Endothelial cell (in vitro differentiated cells): ENCODE measurements around the gene USP8. TPM values are rescaled to one million over a fixed set of nuclear protein-coding genes. Genes with fewer than 3 reads are reported as not detected.

Experiments used
- DNase-seq: peaks from one replicate; pipeline ENCODE4 v3.0.0; 2021; ENCODE audit warnings: low spot score
- H3K27ac Mint-ChIP-seq: one replicate; pipeline ENCODE4 v1.8.0; 2021; ENCODE audit warnings: mixed read lengths, inconsistent platforms; ENCODE audit not compliant: unreplicated experiment
- H3K27me3 Mint-ChIP-seq: one replicate; pipeline ENCODE4 v1.8.0; 2021; ENCODE audit warnings: mild to moderate bottlenecking, moderate library complexity, mixed read lengths, inconsistent platforms; ENCODE audit not compliant: unreplicated experiment
- H3K36me3 Mint-ChIP-seq: one replicate; pipeline ENCODE4 v1.8.0; 2021; ENCODE audit warnings: mild to moderate bottlenecking, low read depth, mixed read lengths, inconsistent platforms; ENCODE audit not compliant: unreplicated experiment
- H3K4me1 Mint-ChIP-seq: one replicate; pipeline ENCODE4 v1.8.0; 2021; ENCODE audit warnings: mild to moderate bottlenecking, mixed read lengths, inconsistent platforms; ENCODE audit not compliant: unreplicated experiment
- H3K4me3 Mint-ChIP-seq: one replicate; pipeline ENCODE4 v1.8.0; 2021; ENCODE audit warnings: mild to moderate bottlenecking, mixed read lengths, inconsistent platforms; ENCODE audit not compliant: unreplicated experiment
- H3K9me3 Mint-ChIP-seq: one replicate; pipeline ENCODE4 v1.8.0; 2021; ENCODE audit warnings: mixed read lengths, inconsistent platforms; ENCODE audit not compliant: unreplicated experiment
- total RNA-seq: library from RNA; stranded (reverse); fragmentation: NEBNext Ultra II Directional; extraction: Animal tissue kit (Norgen Biotek cat#: 25700); gene quantifications from one replicate; pipeline ENCODE4 v1.2.1, GENCODE V29; 2021; ENCODE audit not compliant: unreplicated experiment
- TF ChIP-seq, protein P1 (sequence below): fragments of 200-600 bp; sonication (generic); IDR thresholded peaks from one replicate; pipeline ENCODE4 v1.5.0; 2021; ENCODE audit warnings: antibody characterized with exemption; ENCODE audit not compliant: unreplicated experiment

Gene USP8
- total RNA-seq, 1 donor from 2014 or later, result 50.4 TPM

DNA sequence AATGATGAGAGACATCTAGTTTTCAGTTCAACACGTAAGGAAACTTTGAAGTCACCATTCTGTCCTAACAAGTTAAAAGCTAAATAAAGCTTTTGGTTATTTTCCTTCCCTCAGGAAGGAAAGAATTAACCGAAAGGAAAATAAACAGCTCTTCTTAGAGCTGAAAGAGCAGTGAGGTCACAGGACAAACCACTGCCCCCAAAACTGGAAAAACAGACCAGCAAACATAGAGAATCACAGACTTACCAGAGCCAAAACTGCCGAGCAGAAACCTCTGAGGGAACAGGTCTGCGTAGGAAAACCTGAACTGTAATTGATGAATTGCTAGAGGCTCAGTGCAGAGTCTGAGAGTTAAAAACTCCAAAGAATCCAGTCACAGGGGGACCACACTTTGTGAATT, 107.6 kb downstream of the USP8 start:
- DNase-seq, result no peak

DNA sequence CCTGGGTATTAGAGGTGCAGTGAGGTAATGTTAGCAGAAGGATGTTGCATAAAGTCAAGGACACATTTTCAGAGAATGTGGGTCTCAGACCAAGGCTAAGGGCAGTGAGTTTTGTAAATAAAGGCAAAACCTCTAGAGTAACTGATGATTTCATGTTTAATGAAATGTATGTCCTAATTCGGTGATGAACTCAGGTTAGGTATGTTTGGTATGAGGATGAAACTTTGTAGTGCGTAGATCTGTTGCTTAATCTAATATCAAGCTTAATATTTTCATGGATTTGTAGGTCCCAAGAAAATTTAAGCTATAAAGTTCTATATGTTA, 118.6 kb downstream of the USP8 start:
- DNase-seq, result no peak
- no peak overlapping the region for H3K4me3 Mint-ChIP-seq

More for the DNA sequence above, 107.6 kb downstream of the USP8 start:
- peak overlapping the region; percentile 24 for H3K27ac Mint-ChIP-seq
- H3K4me3 Mint-ChIP-seq, result no peak overlapping the region
- no peaks in the 10 kb centered on the region for H3K36me3 Mint-ChIP-seq
- TF ChIP-seq, protein P1, sequence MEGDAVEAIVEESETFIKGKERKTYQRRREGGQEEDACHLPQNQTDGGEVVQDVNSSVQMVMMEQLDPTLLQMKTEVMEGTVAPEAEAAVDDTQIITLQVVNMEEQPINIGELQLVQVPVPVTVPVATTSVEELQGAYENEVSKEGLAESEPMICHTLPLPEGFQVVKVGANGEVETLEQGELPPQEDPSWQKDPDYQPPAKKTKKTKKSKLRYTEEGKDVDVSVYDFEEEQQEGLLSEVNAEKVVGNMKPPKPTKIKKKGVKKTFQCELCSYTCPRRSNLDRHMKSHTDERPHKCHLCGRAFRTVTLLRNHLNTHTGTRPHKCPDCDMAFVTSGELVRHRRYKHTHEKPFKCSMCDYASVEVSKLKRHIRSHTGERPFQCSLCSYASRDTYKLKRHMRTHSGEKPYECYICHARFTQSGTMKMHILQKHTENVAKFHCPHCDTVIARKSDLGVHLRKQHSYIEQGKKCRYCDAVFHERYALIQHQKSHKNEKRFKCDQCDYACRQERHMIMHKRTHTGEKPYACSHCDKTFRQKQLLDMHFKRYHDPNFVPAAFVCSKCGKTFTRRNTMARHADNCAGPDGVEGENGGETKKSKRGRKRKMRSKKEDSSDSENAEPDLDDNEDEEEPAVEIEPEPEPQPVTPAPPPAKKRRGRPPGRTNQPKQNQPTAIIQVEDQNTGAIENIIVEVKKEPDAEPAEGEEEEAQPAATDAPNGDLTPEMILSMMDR, result no peak
- peaks cover 16% of the 10 kb centered on the region for H3K4me1 Mint-ChIP-seq
- no peaks in the 10 kb centered on the region for H3K27me3 Mint-ChIP-seq
- H3K9me3 Mint-ChIP-seq, result no peaks in the 10 kb centered on the region

DNA sequence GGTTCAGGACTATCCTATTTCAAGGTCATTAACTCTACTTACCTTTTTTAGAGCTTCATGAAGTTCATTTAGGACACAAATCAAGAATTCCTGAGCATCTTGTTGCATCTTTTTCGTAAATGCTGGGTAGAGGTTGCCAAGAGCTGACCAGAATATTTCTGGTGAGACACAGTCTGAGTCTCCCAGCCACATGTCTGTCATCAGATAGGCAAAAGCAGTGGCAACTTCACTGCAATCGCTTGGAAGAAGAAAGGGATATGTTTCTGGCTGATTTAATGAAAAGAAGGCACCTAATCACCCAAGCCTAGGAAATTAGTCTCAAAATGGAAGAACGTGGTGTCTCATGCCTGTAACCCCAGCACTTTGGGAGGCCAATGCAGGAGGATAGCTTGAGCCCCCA, 119.4 kb downstream of the USP8 start:
- TF ChIP-seq, protein P1, result no peak
- Mint-ChIP-seq H3K4me3 (no peak overlapping the region), H3K27me3 (peaks cover 2% of the 10 kb centered on the region), H3K4me1 (peaks cover 6% of the 10 kb centered on the region), H3K36me3 (no peaks in the 10 kb centered on the region), H3K9me3 (no peaks in the 10 kb centered on the region), H3K27ac (no peak overlapping the region)
- no peak for DNase-seq

More for the DNA sequence above, 118.6 kb downstream of the USP8 start:
- H3K27ac Mint-ChIP-seq, result no peak overlapping the region
- peaks cover 2% of the 10 kb centered on the region for H3K27me3 Mint-ChIP-seq
- TF ChIP-seq, protein P1, result no peak
- peaks cover 6% of the 10 kb centered on the region for H3K4me1 Mint-ChIP-seq
- no peaks in the 10 kb centered on the region for H3K9me3 Mint-ChIP-seq
- H3K36me3 Mint-ChIP-seq, result no peaks in the 10 kb centered on the region

DNA sequence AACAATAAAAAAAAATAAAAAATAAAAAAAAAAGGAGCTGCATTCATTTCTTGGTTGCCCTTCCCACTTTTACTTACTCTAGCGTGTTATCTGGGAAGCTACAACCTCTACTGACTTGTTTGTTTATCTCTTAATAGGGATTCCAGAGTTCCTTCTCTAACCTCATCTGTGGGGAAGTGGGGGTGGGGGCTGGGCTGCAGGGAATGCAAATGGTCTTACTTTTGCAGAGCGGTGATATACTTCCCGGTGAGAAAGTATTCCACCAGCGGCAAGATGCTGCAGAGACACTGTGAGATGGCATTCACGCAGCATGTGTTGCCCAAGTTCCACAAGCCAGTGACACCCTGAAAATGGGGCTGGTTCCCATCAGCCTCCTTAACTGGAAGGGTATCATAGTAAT, 120.2 kb downstream of the USP8 start:
- no peak overlapping the region for H3K27ac Mint-ChIP-seq
- H3K36me3 Mint-ChIP-seq, result no peaks in the 10 kb centered on the region
- TF ChIP-seq, protein P1, result no peak
- peaks cover 6% of the 10 kb centered on the region for H3K4me1 Mint-ChIP-seq
- H3K4me3 Mint-ChIP-seq, result no peak overlapping the region
- DNase-seq, result no peak
- H3K27me3 Mint-ChIP-seq, result peaks cover 2% of the 10 kb centered on the region
- H3K9me3 Mint-ChIP-seq, result no peaks in the 10 kb centered on the region

DNA sequence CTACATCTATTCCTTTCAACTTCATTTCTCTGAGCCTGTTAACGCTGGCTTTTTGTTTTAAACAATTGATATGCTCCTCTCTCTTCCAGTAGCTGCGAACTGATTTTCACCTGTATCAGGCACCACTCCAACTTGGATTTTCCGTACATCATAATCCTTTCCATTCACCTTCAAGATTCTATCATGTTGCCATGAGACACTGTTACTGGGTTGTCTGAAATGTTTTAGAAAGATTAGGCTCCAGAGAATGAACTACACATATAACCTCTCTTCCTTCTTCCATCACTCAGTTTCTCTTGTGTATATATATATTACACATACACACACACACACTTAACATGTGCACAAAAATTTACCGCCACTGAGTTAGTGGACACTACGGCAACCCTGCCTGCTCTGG, 122.4 kb downstream of the USP8 start, which contains the start of gene USP50:
Gene USP50, minus strand, starts transcription at position 101 of the 400 bp plus-strand sequence. CDS start 141 bp downstream, outside the sequence.
- H3K36me3 Mint-ChIP-seq, result no peaks in the 10 kb centered on the region
- no peak for DNase-seq
- no peak within 1 kb of the TSS for H3K27ac Mint-ChIP-seq
- TF ChIP-seq, protein P1, result no peak
- no peaks in the 10 kb centered on the region for H3K9me3 Mint-ChIP-seq
- no peak within 1 kb of the TSS for H3K4me3 Mint-ChIP-seq
- peaks cover 8% of the 10 kb centered on the region for H3K4me1 Mint-ChIP-seq
- peaks cover 2% of the 10 kb centered on the region for H3K27me3 Mint-ChIP-seq
